GM12872 (cell line): ENCODE results near the gene ATP6V0E2.

Experiments used
- CTCF ChIP-seq: IDR thresholded peaks from 3 replicates; pipeline ENCODE4 v1.5.1; 2011; ENCODE audit warnings: low read depth, mild to moderate bottlenecking, low read length, moderate library complexity; ENCODE audit not compliant: insufficient read depth

ATP6V0E2 gene

GRCh38 chr7:149878523-149878921 lies 4.8 kb downstream of the ATP6V0E2 start:
- no peak for TF ChIP-seq CTCF

- TF ChIP-seq CTCF, result no peak
These were observed 5.5 kb downstream of the ATP6V0E2 start for GRCh38 chr7:149879271-149879743.

DNA sequence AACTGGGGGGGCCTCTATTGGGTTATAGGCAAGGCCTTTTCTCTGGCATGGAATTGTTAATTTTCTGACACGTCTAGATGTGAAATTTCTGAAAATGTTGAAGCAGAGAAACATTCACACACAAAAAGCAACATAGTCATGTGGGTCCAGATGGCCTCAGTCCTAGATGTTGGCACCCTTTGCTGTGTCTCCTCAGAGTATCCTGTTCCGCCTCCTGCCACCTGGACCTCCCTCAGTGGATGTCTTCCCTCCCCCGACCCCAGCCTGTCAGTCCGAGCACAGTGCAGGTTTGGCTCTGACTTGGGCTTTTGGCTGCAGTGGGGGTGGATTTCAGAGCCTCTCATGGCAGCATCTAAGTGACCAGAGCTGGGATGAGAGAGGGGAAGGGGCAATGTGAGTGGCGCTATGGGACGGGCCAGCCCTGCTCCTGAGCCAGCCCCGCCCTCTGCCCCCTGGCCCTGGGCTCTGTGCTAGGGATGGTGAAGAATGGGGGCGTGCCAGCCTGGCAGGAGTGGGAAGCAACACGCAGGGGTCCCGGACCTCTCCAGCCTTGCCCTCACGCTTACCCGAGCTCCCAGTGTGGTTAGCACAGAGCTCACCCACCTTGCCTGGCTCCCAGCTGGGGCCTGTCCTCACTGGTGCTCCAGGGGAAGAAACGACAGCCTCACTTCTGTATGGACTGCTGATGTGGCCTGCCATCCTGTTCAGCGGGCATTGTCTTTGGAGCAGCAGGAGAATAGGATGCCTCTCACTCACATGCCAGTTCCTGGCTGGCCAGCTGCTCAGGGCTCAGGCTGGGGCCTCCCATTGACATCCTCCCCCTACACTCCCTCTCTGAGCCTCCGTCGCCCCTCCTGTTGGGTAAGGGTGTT lies 6.2 kb downstream of the ATP6V0E2 start:
- TF ChIP-seq CTCF, result no peak

- TF ChIP-seq CTCF, result no peak
These were observed 7.0 kb downstream of the ATP6V0E2 start for GRCh38 chr7:149880638-149881311.

GRCh38 chr7:149881328-149882247 lies 7.8 kb downstream of the ATP6V0E2 start:
- TF ChIP-seq CTCF, result no peak

GRCh38 chr7:149882248-149883047 lies 8.7 kb downstream of the ATP6V0E2 start:
- TF ChIP-seq CTCF, result no peak
